GM12878 (cell line): Measurements from ENCODE around the gene PAK5.

ENCODE experiments used
- BRCA1 ChIP-seq: IDR thresholded peaks from 2 replicates; pipeline ENCODE4 v1.6.1; 2011; ENCODE audit warnings: low read depth, low read length, improper control_type of control experiment
- CTCF ChIP-seq, 3 experiments: IDR thresholded peaks in 2 of 3; conservative IDR thresholded peaks in 1 of 3; 2 replicates each; pipeline ENCODE4 v1.5.1; 2011; ENCODE audit warnings: low read depth in 3 of 3, low read length in 3 of 3, mild to moderate bottlenecking in 3 of 3, control low read depth in 2 of 3, moderate library complexity in 2 of 3, inconsistent platforms in 1 of 3, mixed read lengths in 1 of 3; ENCODE audit not compliant: control insufficient read depth in 2 of 3, insufficient read depth in 1 of 3; ENCODE audit errors: extremely low read depth in 1 of 3
- EZH2 ChIP-seq: IDR thresholded peaks from 2 replicates; pipeline ENCODE4 v1.6.1; 2012; ENCODE audit warnings: low read depth, mild to moderate bottlenecking, control low read depth, inconsistent platforms, low read length, borderline replicate concordance; ENCODE audit not compliant: control insufficient read depth
- MXI1 ChIP-seq: fragments of 150-350 bp; IDR thresholded peaks from 2 replicates; pipeline ENCODE4 v1.6.1; 2011; ENCODE audit warnings: low read depth, mild to moderate bottlenecking, inconsistent platforms, low read length, improper control_type of control experiment

- TF ChIP-seq MXI1 (no peak), BRCA1 (no peak), EZH2 (no peak), CTCF (IDR thresholded peaks at IDR 0.05 in 2 of 3, conservative IDR thresholded peaks at IDR 0.05 in 1 of 3; ENCODE audit: control insufficient read depth in 2 of 3, extremely low read depth in 1 of 3, insufficient read depth in 1 of 3, low read depth in 3 of 3, low read length in 3 of 3) (no peak)
Measured at GRCh38 chr20:9710685-9711084, 128.2 kb downstream of the PAK5 start.
